H1 (cell line): ENCODE results near the gene GLRA2. TPM values are rescaled to one million over a fixed set of nuclear protein-coding genes. Genes with fewer than 3 reads are reported as not detected.

Source experiments
- CTCF ChIA-PET: fragments of 300-600 bp; sonication (Branson Sonifier 250); formaldehyde crosslinking; loops from one replicate; lab custom pipeline; 2021; ENCODE audit not compliant: partially characterized antibody; lab: Charles Lee
- POLR2A ChIA-PET: fragments of 300-600 bp; sonication (Branson Sonifier 250); formaldehyde crosslinking; loops from one replicate; lab custom pipeline; 2021; ENCODE audit warnings: inconsistent platforms; ENCODE audit not compliant: partially characterized antibody; lab: Charles Lee
- DNase-seq, 2 experiments: peaks; one replicate each; pipeline versions ENCODE4 v3.0.0 to v3.0.0-alpha.2; 2010 to 2022; ENCODE audit warnings: low spot score in 2 of 2, low read depth in 1 of 2, mixed read lengths in 1 of 2
- FAIRE-seq: peaks from 2 replicates; lab custom pipeline; 2011; peaks lifted over from hg19 to GRCh38; lab: Jason Lieb, UNC
- H2AFZ ChIP-seq: 2 replicates; pipeline ENCODE4 v1.8.1; 2012; ENCODE audit warnings: low read length, inconsistent platforms
- H2AK5ac ChIP-seq: 2 replicates; pipeline ENCODE4 v1.6.1; 2013; ENCODE audit warnings: low read depth, low read length
- H2BK120ac ChIP-seq: replicated peaks from 2 replicates; pipeline ENCODE3; 2013; ENCODE audit warnings: low read depth, low read length, inconsistent platforms
- H2BK12ac ChIP-seq: 2 replicates; pipeline ENCODE4 v1.6.1; 2013; ENCODE audit warnings: low read depth, low read length
- H2BK15ac ChIP-seq: 2 replicates; pipeline ENCODE4 v1.6.1; 2013; ENCODE audit warnings: low read length
- H2BK20ac ChIP-seq: 2 replicates; pipeline ENCODE4 v1.6.1; 2013; ENCODE audit warnings: low read length
- H2BK5ac ChIP-seq: 2 replicates; pipeline ENCODE4 v1.6.1; 2013; ENCODE audit warnings: low read depth, low read length
- H3K14ac ChIP-seq: 2 replicates; pipeline ENCODE4 v1.6.1; 2013; ENCODE audit warnings: inconsistent platforms; ENCODE audit not compliant: insufficient read length
- H3K18ac ChIP-seq: 2 replicates; pipeline ENCODE4 v1.6.1; 2013; ENCODE audit warnings: low read length; ENCODE audit errors: extremely low read depth
- H3K23ac ChIP-seq: 2 replicates; pipeline ENCODE4 v1.6.1; 2013; ENCODE audit warnings: inconsistent platforms; ENCODE audit not compliant: insufficient read length
- H3K23me2 ChIP-seq: 2 replicates; pipeline ENCODE4 v1.6.1; 2013; ENCODE audit warnings: low read depth, low read length
- H3K27ac ChIP-seq: 2 replicates; pipeline ENCODE4 v1.6.1; 2011; ENCODE audit warnings: low read depth, low read length, inconsistent platforms
- H3K27me3 ChIP-seq, 4 experiments: replicated peaks in 1 of 4; 1 replicate in 1 of 4; 2 replicates in 3 of 4; pipeline versions ENCODE4 v1.6.1 to v1.8.1; 2011 to 2013; ENCODE audit warnings: low read length in 3 of 4, mild to moderate bottlenecking in 3 of 4, inconsistent platforms in 2 of 4, mixed read lengths in 2 of 4, moderate library complexity in 1 of 4; ENCODE audit not compliant: control insufficient read depth in 3 of 4, insufficient read depth in 3 of 4; ENCODE audit errors: extremely low read depth in 1 of 4
- H3K36me3 ChIP-seq, 4 experiments: 2 replicates each; pipeline versions ENCODE4 v1.6.1 to v1.8.1; 2011 to 2013; ENCODE audit warnings: mild to moderate bottlenecking in 4 of 4, low read length in 3 of 4, moderate library complexity in 2 of 4, control low read depth in 1 of 4, inconsistent platforms in 1 of 4; ENCODE audit not compliant: insufficient read depth in 4 of 4, control insufficient read depth in 2 of 4
- H3K4ac ChIP-seq: replicated peaks from 2 replicates; pipeline ENCODE3; 2013; ENCODE audit warnings: low read length, low read depth, mixed read lengths, inconsistent platforms; ENCODE audit not compliant: insufficient read length
- H3K4me1 ChIP-seq, 4 experiments: replicated peaks in 1 of 4; 1 replicate in 1 of 4; 2 replicates in 3 of 4; pipeline versions ENCODE4 v1.6.1 to v1.8.1; 2011 to 2013; ENCODE audit warnings: low read length in 3 of 4, inconsistent platforms in 2 of 4, mixed read lengths in 1 of 4; ENCODE audit not compliant: insufficient read depth in 4 of 4, control insufficient read depth in 3 of 4
- H3K4me2 ChIP-seq, 2 experiments: 2 replicates each; pipeline versions ENCODE4 v1.6.1 to v1.8.1; 2011 to 2013; ENCODE audit warnings: low read depth in 2 of 2, low read length in 2 of 2, control low read depth in 1 of 2, inconsistent platforms in 1 of 2, mild to moderate bottlenecking in 1 of 2; ENCODE audit not compliant: insufficient read depth in 1 of 2
- H3K4me3 ChIP-seq, 4 experiments: fragments of 200-600, 300-600 bp in 1 of 4; sonication (generic), shearing (Covaris generic), sonication (Bioruptor Twin) in 1 of 4; 2 replicates each; pipeline versions ENCODE4 v1.5.1 to v1.8.1; 2011 to 2016; ENCODE audit warnings: low read length in 4 of 4, low read depth in 3 of 4, control low read depth in 2 of 4, inconsistent platforms in 2 of 4, mild to moderate bottlenecking in 2 of 4, mixed read lengths in 1 of 4, moderate library complexity in 1 of 4; ENCODE audit not compliant: insufficient read depth in 2 of 4; ENCODE audit errors: extremely low read depth in 1 of 4
- H3K56ac ChIP-seq: replicated peaks from 2 replicates; pipeline ENCODE3; 2013; ENCODE audit warnings: low read depth, mild to moderate bottlenecking, mixed read lengths, low read length, inconsistent platforms; ENCODE audit not compliant: insufficient read length
- H3K79me1 ChIP-seq: 2 replicates; pipeline ENCODE4 v1.6.1; 2013; ENCODE audit warnings: low read depth, low read length, control low read depth
- H3K79me2 ChIP-seq, 2 experiments: 2 replicates each; pipeline versions ENCODE4 v1.6.1 to v1.8.1; 2012 to 2013; ENCODE audit warnings: low read length in 2 of 2, mild to moderate bottlenecking in 2 of 2, inconsistent platforms in 1 of 2; ENCODE audit not compliant: insufficient read depth in 2 of 2, control insufficient read depth in 1 of 2
- H3K9ac ChIP-seq, 4 experiments: replicated peaks in 1 of 4; 1 replicate in 1 of 4; 2 replicates in 3 of 4; pipeline versions ENCODE4 v1.6.1 to v1.8.1; 2011 to 2013; ENCODE audit warnings: low read depth in 3 of 4, low read length in 3 of 4, control low read depth in 2 of 4, mild to moderate bottlenecking in 2 of 4, moderate library complexity in 2 of 4, inconsistent platforms in 1 of 4; ENCODE audit errors: extremely low read depth in 1 of 4
- H3K9me3 ChIP-seq, 2 experiments: 2 replicates each; pipeline versions ENCODE4 v1.6.1 to v1.8.1; 2012 to 2013; ENCODE audit warnings: mild to moderate bottlenecking in 2 of 2, moderate library complexity in 2 of 2, control low read depth in 1 of 2, inconsistent platforms in 1 of 2, low read depth in 1 of 2, low read length in 1 of 2, mixed read lengths in 1 of 2; ENCODE audit not compliant: insufficient read depth in 2 of 2
- H4K20me1 ChIP-seq, 2 experiments: replicated peaks in 1 of 2; 2 replicates each; pipeline versions ENCODE3 to v1.8.1; 2011 to 2013; ENCODE audit warnings: inconsistent platforms in 2 of 2, low read length in 2 of 2, mild to moderate bottlenecking in 1 of 2; ENCODE audit not compliant: insufficient read depth in 2 of 2, control insufficient read depth in 1 of 2
- H4K5ac ChIP-seq: 2 replicates; pipeline ENCODE4 v1.6.1; 2013; ENCODE audit warnings: low read length, low read depth, mixed read lengths, inconsistent platforms; ENCODE audit not compliant: insufficient read length
- H4K8ac ChIP-seq: 2 replicates; pipeline ENCODE4 v1.8.0; 2013; ENCODE audit warnings: mild to moderate bottlenecking, moderate library complexity, low read length, inconsistent platforms; ENCODE audit not compliant: insufficient read depth; ENCODE audit errors: extremely low read depth
- H4K91ac ChIP-seq: replicated peaks from 2 replicates; pipeline ENCODE3; 2013; ENCODE audit warnings: low read length, mixed read lengths, inconsistent platforms; ENCODE audit not compliant: insufficient read length
- ATF2 ChIP-seq: IDR thresholded peaks from 2 replicates; pipeline ENCODE4 v1.6.1; 2012; ENCODE audit warnings: low read length, inconsistent platforms
- BCL11A ChIP-seq, 2 experiments: IDR thresholded peaks; one replicate each; pipeline ENCODE4 v1.6.1; 2011; ENCODE audit warnings: low read depth in 2 of 2, low read length in 2 of 2, mild to moderate bottlenecking in 2 of 2
- EGR1 ChIP-seq: IDR thresholded peaks from 2 replicates; pipeline ENCODE4 v1.6.1; 2011; ENCODE audit warnings: low read depth, low read length, borderline replicate concordance
- EZH2 ChIP-seq: fragments of 200-600 bp; sonication (generic); IDR thresholded peaks from 2 replicates; pipeline ENCODE4 v1.7.1; 2012; ENCODE audit warnings: low read depth, mild to moderate bottlenecking, moderate library complexity, low read length, inconsistent platforms; ENCODE audit not compliant: severe bottlenecking
- RNF2 ChIP-seq: fragments of 200-900, 300-1000 bp; sonication (generic); IDR thresholded peaks from 2 replicates; pipeline ENCODE4 v1.7.1; 2016; ENCODE audit warnings: borderline replicate concordance, low read depth, mild to moderate bottlenecking, antibody characterized with exemption, low read length; ENCODE audit not compliant: poor library complexity, severe bottlenecking; ENCODE audit errors: missing control alignments
- SIN3A ChIP-seq, 2 experiments: IDR thresholded peaks in 1 of 2; conservative IDR thresholded peaks in 1 of 2; 2 replicates each; pipeline ENCODE4 v1.6.1; 2011 to 2012; ENCODE audit warnings: low read length in 2 of 2, improper control_type of control experiment in 1 of 2, low read depth in 1 of 2, mild to moderate bottlenecking in 1 of 2
- SRF ChIP-seq: IDR thresholded peaks from 2 replicates; pipeline ENCODE4 v1.6.1; 2011; ENCODE audit warnings: mild to moderate bottlenecking, low read depth, low read length, moderate library complexity
- WGBS, 2 experiments: shearing (Covaris generic) in 1 of 2; methylation state at CpG; one replicate each; pipeline versions ENCODE4 v1.1.6 to v1.1.7; 2013 to 2015; ENCODE audit warnings: low lambda C conversion rate in 2 of 2, mixed read lengths in 2 of 2, inconsistent platforms in 1 of 2, low coverage in 1 of 2, missing lambda C conversion rate in 1 of 2; ENCODE audit not compliant: insufficient replicate concordance in 2 of 2, insufficient coverage in 1 of 2, insufficient read length in 1 of 2; ENCODE audit errors: extremely low coverage in 1 of 2, missing lambda C conversion rate in 1 of 2; 5-methylcytosine and 5-hydroxymethylcytosine counted together
- polyA plus RNA-seq, 7 experiments: library from polyadenylated mRNA; depleted of rRNA in 3 of 7; stranded (reverse) in 5 of 7; unstranded in 2 of 7; fragments of >200 nt in 5 of 7; fragments of 200-250 nt in 2 of 7; gene quantifications; 1 replicate in 5 of 7; 2 replicates in 1 of 7; 4 replicates in 1 of 7; pipeline versions ENCODE4 v1.2.1 to v1.2.3, GENCODE V29; 2011 to 2013; ENCODE audit warnings: missing spikeins in 2 of 7, mixed read lengths in 2 of 7
- total RNA-seq: library from RNA; stranded (reverse); fragmentation: NEBNext Ultra II Directional; extraction: Animal tissue kit (Norgen Biotek cat#: 25700); gene quantifications from 2 replicates; pipeline ENCODE4 v1.2.1, GENCODE V29; 2021

Gene GLRA2
- total and polyA plus RNA-seq, 2 of the 8 experiments (the other 6 are each of a cell fraction or from before 2014, with no cell fraction given) = not detected

GRCh38 chrX:14573161-14573560 lies 43.8 kb downstream of the GLRA2 start:
- H3K14ac ChIP-seq = no peak overlapping the region
- ChIA-PET POLR2A (no interaction called here), CTCF (no interaction called here)
- H3K9ac ChIP-seq = no peak overlapping the region
- no peaks in the 10 kb centered on the region for H3K36me3 ChIP-seq
- no peak overlapping the region for H2AK5ac ChIP-seq
- no peak overlapping the region for H2BK120ac ChIP-seq
- no peaks in the 10 kb centered on the region for H3K79me1 ChIP-seq
- no peak overlapping the region for H4K5ac ChIP-seq
- H2BK5ac ChIP-seq = no peak overlapping the region
- H3K56ac ChIP-seq = no peak overlapping the region
- no peak overlapping the region for H2BK12ac ChIP-seq
- WGBS, 2 experiments = 79% methylated on average over 2 of the region's 2 CpGs; no CpG with 5 or more reads in 1 of the 2 experiments
- no peak overlapping the region for H3K4me2 ChIP-seq
- no peak overlapping the region for H4K91ac ChIP-seq
- no peaks in the 10 kb centered on the region for H3K9me3 ChIP-seq
- H3K23ac ChIP-seq = no peak overlapping the region
- H3K27me3 ChIP-seq = no peaks in the 10 kb centered on the region
- H2BK15ac ChIP-seq = no peak overlapping the region
- no peak overlapping the region for H3K4me3 ChIP-seq
- no peak for FAIRE-seq
- H3K79me2 ChIP-seq = no peaks in the 10 kb centered on the region
- H3K4ac ChIP-seq = no peak overlapping the region
- DNase-seq = no peak
- TF ChIP-seq ATF2 = no peak
- TF ChIP-seq EGR1 = no peak
- no peak for TF ChIP-seq BCL11A (IDR thresholded peaks at IDR 0.05; ENCODE audit: low read depth in 2 of 2, low read length in 2 of 2)
- TF ChIP-seq RNF2 = no peak
- no peak for TF ChIP-seq SRF
- no peak for TF ChIP-seq SIN3A (conservative IDR thresholded peaks at IDR 0.05 in 1 of 2, IDR thresholded peaks at IDR 0.05 in 1 of 2; ENCODE audit: low read depth in 1 of 2, low read length in 2 of 2)
- TF ChIP-seq EZH2 = no peak
- H3K4me1 ChIP-seq = no peaks in the 10 kb centered on the region
- no peak overlapping the region for H3K27ac ChIP-seq
- H2BK20ac ChIP-seq = no peak overlapping the region
- H4K20me1 ChIP-seq = no peaks in the 10 kb centered on the region
- no peaks in the 10 kb centered on the region for H3K23me2 ChIP-seq
- H2AFZ ChIP-seq = no peak overlapping the region
- no peak overlapping the region for H3K18ac ChIP-seq
- H4K8ac ChIP-seq = no peak overlapping the region
